BE2C (cell line): ENCODE results near the gene MCTP2.

Experiments used
- DNase-seq: peaks from one replicate; pipeline ENCODE4 v3.0.0-alpha.2; 2020
- H3K27me3 ChIP-seq: fragments of 250-450 bp; sonication (Bioruptor Pico); 2 replicates; pipeline ENCODE4 v1.5.1; 2020; ENCODE audit warnings: mild to moderate bottlenecking
- H3K36me3 ChIP-seq: fragments of 250-450 bp; sonication (Bioruptor Pico); 2 replicates; pipeline ENCODE4 v1.5.1; 2020; ENCODE audit warnings: mild to moderate bottlenecking
- H3K4me1 ChIP-seq: fragments of 250-450 bp; sonication (Bioruptor Pico); 2 replicates; pipeline ENCODE4 v1.5.1; 2020
- H3K4me3 ChIP-seq: 2 replicates; pipeline ENCODE4 v1.5.1; 2011; ENCODE audit warnings: low read depth, low read length
- H3K9me3 ChIP-seq: fragments of 250-450 bp; sonication (Bioruptor Pico); 2 replicates; pipeline ENCODE4 v1.5.1; 2020
- TF ChIP-seq, protein P1 (sequence below): IDR thresholded peaks from 2 replicates; pipeline ENCODE4 v1.5.1; 2012; ENCODE audit warnings: mild to moderate bottlenecking, low read depth, low read length

The MCTP2 gene

GRCh38 chr15:94246016-94246415 lies 14.7 kb downstream of the MCTP2 start:
- Histone ChIP-seq H3K9me3 (no peaks in the 10 kb centered on the region), H3K4me1 (no peaks in the 10 kb centered on the region), H3K36me3 (no peaks in the 10 kb centered on the region), H3K4me3 (no peak overlapping the region), H3K27me3 (no peaks in the 10 kb centered on the region)
- DNase-seq, result no peak
- TF ChIP-seq, protein P1, sequence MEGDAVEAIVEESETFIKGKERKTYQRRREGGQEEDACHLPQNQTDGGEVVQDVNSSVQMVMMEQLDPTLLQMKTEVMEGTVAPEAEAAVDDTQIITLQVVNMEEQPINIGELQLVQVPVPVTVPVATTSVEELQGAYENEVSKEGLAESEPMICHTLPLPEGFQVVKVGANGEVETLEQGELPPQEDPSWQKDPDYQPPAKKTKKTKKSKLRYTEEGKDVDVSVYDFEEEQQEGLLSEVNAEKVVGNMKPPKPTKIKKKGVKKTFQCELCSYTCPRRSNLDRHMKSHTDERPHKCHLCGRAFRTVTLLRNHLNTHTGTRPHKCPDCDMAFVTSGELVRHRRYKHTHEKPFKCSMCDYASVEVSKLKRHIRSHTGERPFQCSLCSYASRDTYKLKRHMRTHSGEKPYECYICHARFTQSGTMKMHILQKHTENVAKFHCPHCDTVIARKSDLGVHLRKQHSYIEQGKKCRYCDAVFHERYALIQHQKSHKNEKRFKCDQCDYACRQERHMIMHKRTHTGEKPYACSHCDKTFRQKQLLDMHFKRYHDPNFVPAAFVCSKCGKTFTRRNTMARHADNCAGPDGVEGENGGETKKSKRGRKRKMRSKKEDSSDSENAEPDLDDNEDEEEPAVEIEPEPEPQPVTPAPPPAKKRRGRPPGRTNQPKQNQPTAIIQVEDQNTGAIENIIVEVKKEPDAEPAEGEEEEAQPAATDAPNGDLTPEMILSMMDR, result no peak

- DNase-seq, result no peak
- TF ChIP-seq, protein P1, result no peak
- Histone ChIP-seq H3K4me3 (no peak overlapping the region), H3K9me3 (no peaks in the 10 kb centered on the region), H3K4me1 (no peaks in the 10 kb centered on the region), H3K36me3 (no peaks in the 10 kb centered on the region), H3K27me3 (no peaks in the 10 kb centered on the region)
Observed at GRCh38 chr15:94247789-94248638, 16.7 kb downstream of the MCTP2 start.

DNA sequence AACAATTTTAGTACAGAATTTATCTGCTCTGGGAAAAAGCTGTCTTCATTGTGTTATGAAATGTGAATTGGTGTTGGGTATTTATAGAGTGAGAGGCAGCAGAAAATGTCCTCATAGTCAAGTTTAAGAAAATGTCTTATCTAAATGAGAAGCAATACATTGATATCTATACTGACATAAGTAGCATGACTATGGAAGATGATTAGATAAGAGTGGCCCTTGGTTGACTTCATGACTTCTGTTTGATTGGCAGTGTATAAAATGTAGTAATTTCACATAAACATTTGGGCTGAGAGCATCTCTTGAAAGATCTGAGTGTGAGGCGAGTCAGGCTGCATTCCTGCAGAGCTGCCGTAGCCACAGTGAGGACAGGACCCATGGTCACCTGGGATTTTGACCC lies 19.4 kb downstream of the MCTP2 start:
- TF ChIP-seq, protein P1, result no peak
- Histone ChIP-seq H3K4me1 (no peaks in the 10 kb centered on the region), H3K9me3 (no peaks in the 10 kb centered on the region), H3K4me3 (no peak overlapping the region), H3K36me3 (no peaks in the 10 kb centered on the region), H3K27me3 (no peaks in the 10 kb centered on the region)
- DNase-seq, result no peak

DNA sequence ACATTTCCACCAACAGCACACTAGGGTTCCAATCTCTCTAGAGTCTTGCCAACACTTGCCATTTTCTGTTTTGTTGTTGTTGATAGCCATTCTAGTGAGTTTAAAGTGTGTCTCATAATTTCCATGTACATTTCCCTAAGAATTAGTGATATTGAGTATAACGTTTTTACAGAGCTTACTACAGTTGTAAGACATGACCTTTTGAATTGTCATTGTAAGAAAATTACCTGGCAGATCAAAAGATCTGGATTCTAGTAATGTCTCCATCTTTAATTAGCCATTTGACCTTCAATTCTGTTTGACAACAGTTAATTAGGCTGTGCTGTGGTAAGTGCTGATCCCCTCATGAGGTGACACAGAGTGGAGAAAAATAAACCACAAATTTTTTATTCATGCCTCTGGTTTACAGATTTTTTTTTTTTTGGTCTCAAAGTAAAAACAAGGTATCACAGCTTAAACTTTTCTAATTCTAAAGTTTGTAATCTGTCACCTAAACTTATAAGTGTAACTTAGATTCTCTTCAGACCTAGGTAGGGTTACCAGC lies 20.9 kb downstream of the MCTP2 start:
- no peaks in the 10 kb centered on the region for H3K27me3 ChIP-seq
- H3K36me3 ChIP-seq, result no peaks in the 10 kb centered on the region
- no peaks in the 10 kb centered on the region for H3K9me3 ChIP-seq
- no peak for DNase-seq
- no peaks in the 10 kb centered on the region for H3K4me1 ChIP-seq
- TF ChIP-seq, protein P1, result no peak
- no peak overlapping the region for H3K4me3 ChIP-seq

DNA sequence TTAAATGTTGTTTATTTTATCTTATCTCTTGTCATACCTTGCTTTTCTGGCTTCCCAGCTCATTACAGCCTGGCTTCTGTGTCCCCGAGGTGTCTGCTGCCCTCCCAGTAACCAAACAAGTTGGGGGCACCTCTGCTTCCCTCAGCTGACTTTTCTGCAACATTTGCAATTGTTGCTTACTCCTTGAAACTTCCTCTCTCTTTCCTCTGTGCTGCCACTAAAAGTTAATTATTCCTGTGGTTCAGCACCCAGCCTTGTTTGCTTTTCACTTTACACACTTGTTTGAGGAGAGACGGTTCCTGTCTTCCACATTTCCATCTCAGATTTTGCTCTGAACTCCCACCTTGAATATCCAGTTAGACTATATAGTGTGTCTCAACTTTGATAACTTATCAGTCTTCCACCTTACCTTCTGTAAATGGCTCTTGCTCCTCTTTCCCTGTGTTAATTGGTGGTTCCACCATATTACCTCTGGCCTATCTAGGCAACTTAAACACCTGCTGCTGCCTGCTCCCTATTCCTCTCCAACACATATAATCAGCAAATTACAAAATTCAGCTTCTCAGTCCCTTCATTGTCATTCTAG lies 21.6 kb downstream of the MCTP2 start:
- no peak overlapping the region for H3K4me3 ChIP-seq
- no peak for DNase-seq
- TF ChIP-seq, protein P1, result no peak

DNA sequence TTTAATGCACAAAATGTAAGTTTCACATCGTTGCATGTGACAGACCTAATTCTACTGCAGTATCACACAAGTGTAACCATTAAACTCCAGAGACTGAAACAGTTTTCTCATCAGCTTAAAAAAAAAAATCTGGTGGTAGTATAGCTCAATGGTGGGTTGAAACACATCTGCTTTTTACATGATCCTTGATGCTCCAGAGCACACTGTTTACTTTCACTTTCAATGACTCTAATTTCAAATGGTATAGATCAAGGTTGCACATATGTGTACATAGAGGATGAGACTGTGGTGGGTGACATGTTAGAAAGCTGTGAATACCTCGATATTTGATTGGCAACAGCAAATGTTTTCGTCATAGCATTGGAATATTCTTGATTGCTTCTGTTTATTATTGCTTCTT lies 22.4 kb downstream of the MCTP2 start:
- no peak for DNase-seq
- TF ChIP-seq, protein P1, result no peak
- no peak overlapping the region for H3K4me3 ChIP-seq
- no peaks in the 10 kb centered on the region for H3K4me1 ChIP-seq
- H3K36me3 ChIP-seq, result no peaks in the 10 kb centered on the region
- no peaks in the 10 kb centered on the region for H3K9me3 ChIP-seq
- H3K27me3 ChIP-seq, result no peaks in the 10 kb centered on the region

More for the DNA sequence above, 21.6 kb downstream of the MCTP2 start:
- Histone ChIP-seq H3K27me3 (no peaks in the 10 kb centered on the region), H3K9me3 (no peaks in the 10 kb centered on the region), H3K4me1 (no peaks in the 10 kb centered on the region), H3K36me3 (no peaks in the 10 kb centered on the region)
